WERI-Rb-1 (cell line): ENCODE data around the gene BAG2.

Source experiments
- DNase-seq: peaks from one replicate; pipeline ENCODE4 v3.0.0-alpha.2; 2020
- H3K27ac ChIP-seq: fragments of 250-450 bp; sonication (Bioruptor Pico); 2 replicates; pipeline ENCODE4 v1.5.1; 2020; ENCODE audit warnings: mild to moderate bottlenecking, moderate library complexity
- H3K27me3 ChIP-seq: fragments of 250-450 bp; sonication (Bioruptor Pico); 2 replicates; pipeline ENCODE4 v1.5.1; 2021; ENCODE audit warnings: mild to moderate bottlenecking, low read depth, moderate library complexity; ENCODE audit not compliant: insufficient read depth, severe bottlenecking
- H3K36me3 ChIP-seq: fragments of 250-450 bp; sonication (Bioruptor Pico); 2 replicates; pipeline ENCODE4 v1.5.1; 2020; ENCODE audit warnings: mild to moderate bottlenecking, moderate library complexity
- H3K4me3 ChIP-seq: 2 replicates; pipeline ENCODE4 v1.5.1; 2011; ENCODE audit warnings: low read depth, mild to moderate bottlenecking, control low read depth, low read length
- H3K9me3 ChIP-seq: fragments of 250-450 bp; sonication (Bioruptor Pico); 2 replicates; pipeline ENCODE4 v1.5.1; 2021; ENCODE audit warnings: mild to moderate bottlenecking, moderate library complexity; ENCODE audit not compliant: severe bottlenecking
- CTCF ChIP-seq: IDR thresholded peaks from 2 replicates; pipeline ENCODE4 v1.5.1; 2011; ENCODE audit warnings: low read depth, mild to moderate bottlenecking, control low read depth, inconsistent platforms, low read length

BAG2 gene

GRCh38 chr6:57177545-57178265 is 5.6 kb downstream of the BAG2 start:
- H3K27me3 ChIP-seq = no peaks in the 10 kb centered on the region
- no peaks in the 10 kb centered on the region for H3K9me3 ChIP-seq
- DNase-seq = no peak
- H3K27ac ChIP-seq = no peak overlapping the region
- no peak overlapping the region for H3K4me3 ChIP-seq
- no peak for TF ChIP-seq CTCF
- H3K36me3 ChIP-seq = peaks cover 16% of the 10 kb centered on the region

GRCh38 chr6:57180596-57180995 is 8.5 kb downstream of the BAG2 start:
- TF ChIP-seq CTCF = no peak
- no peaks in the 10 kb centered on the region for H3K9me3 ChIP-seq
- no peak overlapping the region for H3K4me3 ChIP-seq
- no peak for DNase-seq
- no peak overlapping the region for H3K27ac ChIP-seq
- no peaks in the 10 kb centered on the region for H3K27me3 ChIP-seq
- H3K36me3 ChIP-seq = peaks cover 36% of the 10 kb centered on the region

- TF ChIP-seq CTCF = no peak
- Histone ChIP-seq H3K36me3 (peaks cover 36% of the 10 kb centered on the region), H3K9me3 (no peaks in the 10 kb centered on the region), H3K27me3 (no peaks in the 10 kb centered on the region), H3K27ac (no peak overlapping the region), H3K4me3 (no peak overlapping the region)
- DNase-seq = no peak
These were observed 9.9 kb downstream of the BAG2 start for GRCh38 chr6:57182017-57182432.

DNA sequence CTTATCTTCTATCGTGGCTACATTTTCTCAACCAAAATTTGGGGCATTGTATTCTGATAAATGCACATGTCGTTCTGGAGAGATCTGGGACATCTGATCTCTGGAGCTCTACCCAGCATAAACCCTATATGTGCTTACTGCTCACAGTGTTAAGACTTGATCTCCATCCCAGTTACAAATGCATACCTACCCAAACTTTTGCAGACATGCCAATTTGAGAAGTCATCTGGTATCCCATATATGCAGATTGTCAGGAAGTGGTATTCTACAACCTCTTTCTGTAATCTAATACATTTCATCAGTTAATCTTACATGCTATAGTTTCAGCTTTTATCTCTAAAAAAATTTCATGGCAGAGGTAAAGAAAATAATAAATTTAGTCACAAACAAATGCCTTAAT is 11.2 kb downstream of the BAG2 start:
- Histone ChIP-seq H3K27me3 (no peaks in the 10 kb centered on the region), H3K27ac (no peak overlapping the region), H3K9me3 (no peaks in the 10 kb centered on the region), H3K4me3 (no peak overlapping the region), H3K36me3 (peaks cover 39% of the 10 kb centered on the region)
- no peak for DNase-seq
- no peak for TF ChIP-seq CTCF

- DNase-seq = no peak
- H3K27me3 ChIP-seq = no peaks in the 10 kb centered on the region
- no peak overlapping the region for H3K4me3 ChIP-seq
- no peaks in the 10 kb centered on the region for H3K9me3 ChIP-seq
- H3K27ac ChIP-seq = no peak overlapping the region
- 0 out of 2 replicates have a peak, but pooled peaks have one; percentile 3 for TF ChIP-seq CTCF
- peaks cover 45% of the 10 kb centered on the region for H3K36me3 ChIP-seq
These were observed 18.0 kb downstream of the BAG2 start for GRCh38 chr6:57190140-57190539.

GRCh38 chr6:57193177-57193576 is 21.1 kb downstream of the BAG2 start:
- no peak overlapping the region for H3K4me3 ChIP-seq
- H3K9me3 ChIP-seq = no peaks in the 10 kb centered on the region
- no peaks in the 10 kb centered on the region for H3K27me3 ChIP-seq
- TF ChIP-seq CTCF = no peak
- no peak for DNase-seq
- H3K27ac ChIP-seq = no peak overlapping the region
- peaks cover 39% of the 10 kb centered on the region for H3K36me3 ChIP-seq
